Stimulated activated CD8-positive, alpha-beta memory T cell treated with anti-CD3 and anti-CD28 coated beads, Interleukin-15, amount 100 ng/mL, for 24 hours (primary cell): ENCODE measurements around the gene PCSK2.

Experiments
- DNase-seq: peaks from one replicate; pipeline ENCODE4 v3.0.0-alpha.2; 2020; ENCODE audit warnings: low read depth

The PCSK2 gene

DNA sequence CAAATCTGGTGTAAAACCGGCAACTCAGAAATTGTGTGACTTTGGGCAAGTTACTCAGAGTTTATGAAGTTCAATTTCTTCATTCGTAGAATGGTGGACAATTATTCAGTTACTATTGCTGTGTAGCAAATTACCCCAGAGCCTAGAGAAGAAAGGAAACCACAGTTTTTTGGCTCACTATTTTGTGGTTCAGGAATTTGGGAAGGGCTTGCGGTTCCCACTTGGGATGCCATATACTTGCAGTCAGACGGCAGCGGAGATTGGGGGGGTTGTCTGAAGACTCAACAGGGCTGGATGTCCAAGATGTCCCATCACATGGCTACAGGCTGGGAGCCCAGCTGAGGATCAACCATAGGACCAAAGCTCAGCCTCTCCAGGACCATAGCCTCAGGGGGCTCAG lies 108.1 kb downstream of the PCSK2 start:
- no peak for DNase-seq

DNA sequence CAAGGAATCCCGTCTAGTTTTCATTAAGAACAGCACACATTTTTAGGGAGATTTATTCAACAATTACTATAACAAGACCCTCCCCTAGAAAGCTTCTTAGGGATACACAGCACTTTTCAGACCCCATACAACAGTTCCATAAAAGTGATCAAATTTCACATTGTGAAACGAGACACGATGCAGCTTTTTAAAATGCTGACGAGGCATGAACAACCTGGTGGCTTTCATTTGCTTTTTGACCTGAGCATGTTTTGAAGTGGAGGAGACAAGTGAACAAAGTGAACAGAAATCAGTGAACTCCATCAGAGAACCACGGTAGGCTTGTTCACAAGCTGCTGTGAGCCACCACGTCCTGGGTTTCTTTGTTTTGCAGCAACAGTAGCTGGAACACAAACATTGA lies 112.2 kb downstream of the PCSK2 start:
- DNase-seq = no peak

DNA sequence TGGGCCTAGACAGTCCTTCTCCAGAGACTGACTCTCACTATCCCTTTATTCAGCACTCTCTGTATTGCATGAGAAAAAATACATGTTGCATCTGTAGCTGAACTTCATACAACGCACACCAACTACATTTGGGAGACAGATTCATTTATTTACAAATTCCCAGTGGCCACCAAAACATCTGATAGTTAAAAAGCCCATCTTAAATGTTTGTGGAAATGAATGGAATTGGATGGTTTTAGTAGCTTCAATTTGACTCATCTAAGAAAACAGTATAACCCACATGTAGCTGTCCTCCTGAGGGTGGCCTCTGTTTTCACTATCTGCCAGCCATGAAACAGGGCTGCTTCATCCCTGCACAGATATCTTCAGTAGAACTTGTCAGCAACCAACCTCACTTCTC lies 116.3 kb downstream of the PCSK2 start:
- DNase-seq = no peak

DNA sequence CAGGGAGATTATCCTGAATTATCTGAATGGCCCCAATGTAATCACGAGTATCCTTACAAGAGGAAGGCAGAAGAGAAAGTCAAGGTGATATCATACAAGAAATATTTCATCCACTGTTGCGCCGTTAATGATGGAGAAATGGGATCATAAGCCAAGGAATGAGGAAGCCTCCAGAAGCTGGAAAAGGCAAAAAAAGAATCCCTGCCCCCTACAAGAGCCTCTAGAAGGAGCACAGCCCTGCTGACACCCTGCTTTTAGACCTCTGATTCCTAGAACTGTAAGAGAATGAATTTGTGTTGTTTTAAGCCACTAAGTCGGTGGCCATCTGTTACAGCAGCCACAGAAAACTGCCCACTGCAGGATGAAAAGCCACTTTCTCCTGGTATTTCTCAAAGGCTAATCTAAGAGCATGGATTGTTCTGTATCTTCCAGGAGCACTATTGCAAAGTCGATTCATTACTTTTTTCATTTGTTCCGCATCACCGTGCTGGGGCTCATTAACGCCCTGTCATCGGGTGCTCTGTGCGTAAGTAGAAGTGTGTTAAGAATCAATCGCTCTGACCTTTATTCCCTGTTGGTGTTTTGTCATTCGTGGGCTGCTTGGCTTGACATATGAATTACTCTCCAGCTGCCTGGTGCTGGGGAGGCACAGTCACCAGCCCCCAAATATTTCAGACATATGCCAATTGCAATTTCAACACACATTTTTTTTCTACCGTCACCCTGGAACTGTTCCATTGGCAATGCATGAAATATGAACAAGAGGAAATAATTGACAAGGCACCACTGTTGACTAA lies 117.0 kb downstream of the PCSK2 start:
- no peak for DNase-seq

DNA sequence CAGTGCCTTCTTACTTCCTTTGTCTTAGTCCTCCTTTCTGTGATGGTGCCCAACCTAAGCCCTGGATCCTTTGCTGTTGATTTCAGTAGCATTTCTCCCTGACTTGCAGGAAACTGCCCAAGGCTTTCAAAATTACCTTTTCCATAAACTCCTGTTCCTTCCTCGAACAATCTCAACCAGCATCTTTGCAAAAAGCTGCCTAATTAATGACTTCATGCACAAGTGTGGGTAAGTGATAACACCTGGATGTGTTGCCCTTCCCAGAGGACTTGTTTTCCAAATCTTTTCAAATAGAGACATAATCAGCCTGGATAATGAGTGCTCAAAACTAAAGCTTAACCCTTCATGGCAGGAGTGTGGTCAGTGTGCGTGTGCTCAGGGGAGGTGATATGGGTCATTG lies 118.0 kb downstream of the PCSK2 start:
- no peak for DNase-seq

DNA sequence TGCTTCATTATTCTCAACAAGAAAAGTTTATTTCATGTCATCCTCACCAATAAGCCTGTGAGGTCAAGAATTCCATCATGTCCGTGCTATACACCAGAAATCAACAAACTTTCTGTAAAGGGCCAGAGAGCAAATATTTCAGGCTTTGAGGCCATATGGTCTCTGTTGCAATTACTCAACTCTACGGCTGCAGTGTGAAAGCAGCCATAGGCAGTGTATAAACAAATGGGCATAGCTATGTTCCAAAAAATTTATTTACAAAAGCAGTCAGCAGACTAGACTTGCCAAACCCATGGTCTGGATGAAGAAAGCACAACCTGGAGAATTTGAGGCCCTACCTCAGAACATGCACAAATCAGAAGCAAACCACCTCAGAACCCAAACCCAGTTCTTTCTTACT lies 118.5 kb downstream of the PCSK2 start:
- DNase-seq = no peak

DNA sequence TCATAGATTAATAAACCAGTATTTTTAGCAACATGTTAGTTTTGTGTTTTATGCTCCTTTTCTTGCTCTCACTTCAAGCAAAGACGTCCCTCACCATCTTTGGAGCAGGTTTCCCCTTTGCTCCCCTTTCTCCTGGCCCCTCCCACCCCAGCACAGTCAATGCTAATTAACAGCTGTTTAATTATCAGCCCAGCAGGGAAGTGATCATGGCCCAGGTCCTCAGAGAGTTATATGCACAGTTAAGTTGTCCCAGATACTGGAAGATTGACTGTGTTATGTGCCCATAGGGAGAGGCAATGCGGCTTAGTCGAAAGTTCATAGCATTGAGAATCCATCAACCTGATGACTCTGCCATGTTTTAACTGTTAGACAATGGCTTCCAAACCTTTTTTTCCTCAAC lies 123.5 kb downstream of the PCSK2 start:
- DNase-seq = no peak

DNA sequence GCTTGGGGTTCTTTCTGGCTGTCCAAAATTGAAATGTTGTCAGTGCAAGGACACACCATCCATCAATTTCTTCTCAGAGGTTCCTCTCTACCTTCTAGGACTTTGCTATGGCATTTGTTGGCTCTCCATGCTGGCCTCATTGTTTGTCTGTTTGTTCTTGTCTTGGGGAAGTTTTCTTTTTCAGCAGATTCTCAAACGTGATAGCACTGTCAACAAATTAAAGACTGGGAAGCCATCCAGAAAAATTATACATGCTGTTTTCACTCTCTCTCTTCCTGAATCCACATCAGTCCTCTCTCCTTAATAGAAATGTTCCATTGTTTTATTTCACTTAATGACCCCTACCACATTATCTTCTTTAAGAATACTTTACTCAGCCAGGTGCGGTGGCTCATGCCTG lies 130.4 kb downstream of the PCSK2 start:
- DNase-seq = no peak

DNA sequence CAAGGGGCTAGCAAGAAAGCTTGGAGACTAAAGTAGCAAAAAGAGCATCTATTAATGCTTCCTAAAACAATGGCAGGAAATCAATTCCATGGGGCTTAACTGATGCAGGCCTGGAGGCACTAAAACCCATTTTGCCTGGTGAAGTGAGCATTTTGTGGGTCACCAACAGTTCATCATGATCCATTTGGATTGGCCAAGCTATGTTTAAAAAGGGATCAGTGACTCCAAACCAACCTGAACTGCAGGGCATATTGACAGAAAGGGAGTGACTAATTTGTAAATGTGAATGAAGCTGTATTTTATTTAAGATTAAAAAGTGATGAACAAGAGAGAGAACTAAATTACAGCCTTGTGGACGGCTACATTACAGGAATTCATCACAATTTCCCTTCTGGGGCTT lies 132.0 kb downstream of the PCSK2 start:
- DNase-seq = no peak

DNA sequence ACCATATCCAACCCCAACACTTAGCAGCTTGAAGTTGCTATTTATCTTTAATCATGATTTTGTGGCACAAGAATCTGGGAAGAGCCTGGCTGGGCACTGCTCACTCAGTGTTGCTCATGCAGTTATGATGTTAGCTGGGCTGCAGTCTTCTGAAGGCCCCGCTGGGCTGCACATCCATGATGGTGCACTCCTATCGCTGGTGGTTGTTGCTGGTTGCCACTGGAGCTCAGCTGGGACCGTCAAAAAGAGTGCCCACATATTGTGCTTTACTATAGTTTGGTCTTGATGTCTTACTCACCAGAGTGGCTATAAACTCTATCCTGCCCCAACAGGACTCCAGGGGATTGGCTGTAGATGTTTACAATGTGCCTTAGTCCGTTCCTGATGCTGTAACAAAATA lies 137.8 kb downstream of the PCSK2 start:
- no peak for DNase-seq

DNA sequence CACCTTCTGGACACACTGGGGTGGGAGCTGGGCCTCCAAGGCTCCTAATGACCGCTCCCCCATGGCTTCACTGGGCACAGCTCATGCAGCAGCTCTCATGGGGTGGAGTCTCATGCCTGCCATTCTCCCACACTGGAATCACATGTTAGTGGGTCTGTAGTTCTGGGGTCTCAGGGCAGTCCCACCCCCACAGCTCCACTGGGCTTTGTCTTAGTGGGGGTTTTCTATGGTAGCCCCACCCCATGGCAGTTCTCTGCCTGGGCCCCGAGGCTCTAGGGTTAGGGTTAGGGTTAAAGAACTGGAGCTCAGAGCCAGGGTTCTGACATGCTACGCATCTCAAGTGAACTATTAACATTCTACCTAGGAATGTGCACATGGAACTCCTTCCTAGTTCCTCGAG lies 139.0 kb downstream of the PCSK2 start:
- DNase-seq = no peak

DNA sequence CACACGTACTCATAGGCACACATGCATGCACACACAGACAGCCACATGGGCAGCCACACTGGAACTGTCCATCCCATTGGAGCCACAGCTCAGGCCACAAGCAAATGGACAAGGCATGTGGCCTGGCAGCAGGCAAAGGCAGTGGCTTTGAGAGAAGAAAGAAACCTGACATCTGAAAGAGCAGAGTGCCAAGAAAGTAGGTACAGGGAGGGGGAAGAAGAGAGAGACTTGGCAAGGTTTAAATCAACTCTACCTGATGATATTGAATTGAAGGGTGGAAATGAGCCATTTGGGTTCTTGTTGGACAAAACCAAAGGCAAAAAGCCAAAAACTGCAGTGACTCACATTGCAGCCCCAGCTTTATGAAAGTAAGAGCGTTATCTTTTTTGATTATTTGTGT lies 142.7 kb downstream of the PCSK2 start:
- no peak for DNase-seq

DNA sequence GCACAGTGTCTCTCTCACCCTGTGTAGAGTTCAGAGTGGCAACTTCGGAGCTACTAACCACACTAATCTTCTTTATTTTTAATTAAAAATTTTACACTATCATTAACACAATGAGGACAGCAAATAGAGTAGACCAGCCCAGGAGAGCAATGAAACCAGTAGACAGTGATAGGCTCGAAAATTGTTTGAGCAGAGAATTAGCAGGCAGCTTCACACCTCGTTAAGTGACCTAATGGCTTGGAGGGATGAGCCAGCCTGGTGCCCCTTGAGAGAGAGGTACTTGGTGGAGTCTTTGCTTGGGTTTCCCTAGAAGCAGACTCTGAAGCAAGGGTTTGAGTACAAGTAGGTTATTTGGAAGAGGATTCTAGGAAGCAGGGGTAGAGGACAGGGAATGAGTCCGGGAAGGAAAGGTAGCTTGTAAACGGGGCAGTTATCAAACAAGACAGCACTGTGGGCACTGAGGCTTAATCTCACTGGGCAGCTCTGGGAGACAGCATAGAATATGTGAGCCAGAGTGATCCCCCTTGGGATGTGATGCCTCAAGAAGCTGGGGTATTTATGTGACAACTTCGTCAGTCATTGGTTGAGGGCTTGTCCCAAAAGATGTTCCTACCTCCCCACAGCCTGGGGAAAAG lies 146.1 kb downstream of the PCSK2 start:
- no peak for DNase-seq

DNA sequence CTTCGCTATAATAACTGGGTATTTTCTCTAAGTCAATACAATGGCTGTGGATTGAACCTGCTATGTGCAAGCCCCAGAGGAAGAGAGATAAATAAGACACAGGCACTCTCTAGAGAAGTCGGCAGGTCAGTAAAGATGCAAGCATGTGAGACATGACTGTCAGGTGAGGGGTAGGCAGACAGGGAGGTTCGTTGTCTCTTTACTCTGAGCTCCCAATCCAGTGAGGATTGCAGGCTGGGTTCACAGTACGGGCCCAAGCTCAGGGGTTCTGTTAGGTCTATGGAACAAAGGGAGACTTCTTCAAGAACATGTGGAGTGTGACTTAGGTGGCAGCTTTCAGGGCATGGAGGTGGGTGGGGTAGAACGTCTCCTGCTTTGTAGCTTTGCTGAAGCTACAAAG lies 147.2 kb downstream of the PCSK2 start:
- DNase-seq = no peak

DNA sequence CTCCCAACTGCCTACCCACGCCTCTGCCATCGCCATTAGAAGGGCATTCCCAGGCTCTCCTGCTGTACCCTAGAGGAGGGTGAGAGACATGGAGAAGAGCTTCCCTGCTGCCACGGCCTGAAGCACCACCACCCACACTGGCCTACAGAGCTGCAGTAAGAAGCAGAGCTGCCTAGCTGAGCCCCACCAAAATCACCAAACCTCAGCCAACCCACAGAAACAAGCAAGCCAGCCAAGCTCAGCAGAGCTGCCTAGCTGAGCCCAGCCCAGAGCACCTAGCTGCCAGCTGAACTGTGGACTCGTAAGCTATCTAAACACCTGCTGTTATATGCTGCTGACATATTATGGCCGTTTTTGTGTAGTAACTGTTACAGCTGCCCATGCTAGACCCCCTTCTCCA lies 149.2 kb downstream of the PCSK2 start:
- no peak for DNase-seq

DNA sequence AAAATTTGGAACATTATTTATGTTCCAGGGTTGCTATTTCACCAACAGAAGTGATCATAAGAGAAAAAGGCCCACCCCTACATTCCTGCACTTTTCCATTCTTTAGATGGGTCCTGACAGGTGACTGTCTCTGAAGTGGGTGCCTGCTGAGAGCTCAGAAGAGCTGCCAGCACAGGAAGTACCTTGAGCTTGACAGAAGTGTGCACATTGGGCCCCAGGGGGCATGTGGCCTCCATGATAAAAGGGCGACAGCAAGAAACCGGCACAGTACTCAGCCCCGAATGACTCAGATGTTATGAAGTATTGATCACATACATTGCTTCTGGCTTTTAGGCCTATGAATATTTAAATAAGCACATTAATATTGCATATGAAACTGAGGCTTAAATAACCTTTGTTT lies 150.4 kb downstream of the PCSK2 start:
- DNase-seq = no peak

DNA sequence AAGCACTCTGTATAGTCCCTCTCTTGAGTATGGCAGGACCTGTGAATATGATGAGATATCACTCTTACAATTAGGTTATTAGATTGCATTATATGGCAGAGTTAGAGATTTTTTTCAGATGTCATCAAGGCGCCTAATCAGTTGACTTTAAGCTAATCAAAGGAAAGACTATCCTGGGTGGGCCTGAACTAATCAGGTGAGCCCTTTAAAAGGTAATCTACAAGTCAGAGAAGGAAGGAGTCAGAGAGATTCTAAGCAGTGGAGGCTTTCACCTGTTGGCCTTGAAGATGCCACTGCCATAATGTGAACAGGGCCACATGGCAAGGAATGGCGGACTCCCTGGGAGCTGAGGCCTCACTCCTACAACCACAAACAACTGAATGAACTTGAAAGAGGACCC lies 152.8 kb downstream of the PCSK2 start:
- no peak for DNase-seq

DNA sequence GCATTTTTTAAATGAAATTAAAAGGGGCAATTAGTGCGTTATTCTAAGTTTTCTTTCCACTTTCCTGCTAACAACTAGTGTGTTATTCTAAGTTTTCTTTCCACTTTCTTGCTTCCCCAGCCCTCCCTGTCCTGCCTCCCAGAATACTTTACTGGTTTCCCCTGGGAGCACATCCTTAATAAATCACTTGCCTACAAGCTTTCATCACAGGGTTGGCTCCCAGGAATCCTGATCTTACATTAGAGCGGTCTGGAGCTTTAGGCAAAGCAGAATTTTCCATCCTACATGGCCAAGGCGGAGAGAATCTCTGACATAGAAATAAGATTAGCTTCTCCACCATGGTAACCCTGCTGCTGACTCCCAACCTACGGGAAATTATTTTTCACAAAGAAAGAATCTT lies 154.0 kb downstream of the PCSK2 start:
- no peak for DNase-seq

DNA sequence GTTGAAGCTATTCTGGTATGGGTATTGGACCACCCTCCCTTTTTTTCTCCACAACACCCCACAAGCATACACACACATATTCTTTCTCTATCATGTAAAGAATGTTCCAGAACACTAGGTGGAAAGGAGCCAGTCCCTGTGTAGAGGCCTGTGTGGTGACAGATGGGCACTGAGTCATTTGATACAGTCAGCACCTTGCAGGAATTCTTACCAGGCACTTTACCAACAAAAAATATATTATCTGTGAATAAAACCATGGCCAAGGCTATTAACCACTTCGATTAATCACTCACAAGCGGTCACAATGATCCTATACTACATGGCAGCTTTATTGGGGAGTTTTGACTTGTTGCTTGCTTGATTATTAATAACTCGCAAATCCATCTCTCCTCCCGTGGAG lies 154.9 kb downstream of the PCSK2 start:
- DNase-seq = no peak

DNA sequence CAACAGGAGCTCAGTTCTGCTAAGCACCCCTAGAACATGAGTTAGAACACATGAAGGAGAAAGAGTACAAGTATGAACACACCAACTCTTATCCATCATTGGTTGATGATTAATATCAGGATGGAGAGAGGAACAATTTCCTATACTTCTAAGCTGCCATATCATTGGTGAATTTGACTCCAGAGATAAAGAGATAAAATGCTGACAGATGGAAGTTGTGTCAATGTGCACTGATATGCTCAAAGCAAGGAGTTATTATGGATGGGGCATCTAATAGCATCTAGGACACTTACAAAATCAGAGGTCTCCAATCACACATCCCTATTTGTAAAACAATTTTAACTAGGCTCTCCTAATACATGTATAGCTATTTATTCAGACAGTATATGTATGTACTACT lies 159.0 kb downstream of the PCSK2 start:
- DNase-seq = no peak

DNA sequence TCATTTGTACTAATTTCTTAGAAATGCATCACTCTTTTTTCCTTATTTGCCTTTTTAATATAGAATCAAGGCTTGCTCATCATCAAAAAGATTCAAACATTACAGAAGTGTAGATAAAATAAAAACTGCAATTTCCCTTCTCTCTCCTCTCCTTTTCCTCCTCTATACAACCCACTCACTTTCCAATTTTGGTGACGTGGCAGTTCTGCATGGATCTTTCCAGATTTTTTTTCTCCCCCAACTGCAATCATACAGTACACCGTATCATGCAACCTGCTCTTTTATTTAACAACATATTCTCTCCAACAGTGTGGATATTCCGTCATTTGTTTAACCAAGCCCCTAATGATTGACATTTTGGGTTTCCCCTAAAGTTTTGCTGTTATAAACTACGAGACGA lies 163.8 kb downstream of the PCSK2 start:
- DNase-seq = no peak

DNA sequence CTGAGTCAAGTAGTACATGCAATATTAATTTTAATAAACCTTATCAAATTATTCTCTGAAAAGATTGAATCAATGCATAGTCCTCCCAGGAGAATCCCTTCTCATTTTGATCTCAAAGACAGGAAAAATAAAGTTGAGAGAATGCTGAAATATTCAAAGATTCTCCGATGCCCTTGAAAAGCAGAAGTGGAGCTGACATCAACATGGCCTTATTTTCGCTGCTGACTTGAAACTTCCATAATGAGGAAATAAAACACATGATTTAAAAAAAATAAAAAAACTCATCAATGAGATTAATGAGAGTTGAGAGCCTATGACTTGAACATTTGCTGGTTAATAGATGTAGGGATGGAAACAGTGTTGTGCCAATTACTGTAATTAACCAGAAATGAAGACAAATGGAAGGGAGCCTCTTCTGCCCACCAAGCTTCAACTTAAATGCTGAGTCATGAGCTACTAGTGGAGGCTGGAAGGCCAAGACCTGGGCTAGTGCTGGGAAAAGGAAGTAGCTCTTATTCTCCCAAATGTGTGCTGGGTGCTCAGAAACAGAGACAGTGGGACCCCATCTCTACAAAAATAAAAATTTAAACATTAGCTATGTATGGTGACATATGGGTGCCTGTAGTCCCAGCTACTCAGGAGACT lies 164.4 kb downstream of the PCSK2 start:
- no peak for DNase-seq

DNA sequence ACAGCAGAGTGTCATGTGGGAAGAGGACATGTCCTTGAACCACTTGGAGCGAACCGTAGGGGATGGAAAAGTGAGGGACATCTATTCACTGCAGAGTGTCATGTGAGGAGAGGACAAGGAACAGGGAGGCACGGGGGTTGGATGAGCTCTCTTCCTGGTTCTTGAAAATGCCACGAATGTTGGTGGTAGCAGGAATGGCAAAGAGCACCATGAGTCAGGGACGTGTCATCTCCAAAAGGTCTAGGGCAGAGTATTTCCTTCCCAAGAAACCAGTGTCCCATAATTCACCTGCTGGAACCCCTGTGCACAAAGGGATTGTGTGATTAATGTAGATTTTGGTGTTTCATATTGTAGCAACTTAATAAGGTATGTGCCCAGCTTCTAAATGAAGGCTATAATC lies 167.6 kb downstream of the PCSK2 start:
- DNase-seq = no peak

DNA sequence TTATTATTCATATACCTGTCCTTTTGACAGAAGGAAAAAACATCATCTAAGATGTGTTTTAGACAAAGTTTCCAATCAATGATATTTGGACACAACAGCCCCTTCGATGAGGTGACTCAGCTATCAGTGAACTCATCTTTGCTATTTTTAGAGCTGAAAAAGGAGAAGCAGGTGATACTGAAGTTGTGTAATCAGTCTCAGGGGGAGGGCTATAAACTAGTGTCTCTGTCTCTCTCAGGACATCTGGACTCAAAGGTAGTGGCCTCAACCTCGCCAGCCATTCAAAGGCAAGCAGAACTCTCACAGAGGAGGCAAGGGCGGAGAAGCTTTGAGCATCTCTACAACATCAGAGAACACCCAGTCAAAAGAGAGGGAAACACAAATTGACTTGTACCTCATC lies 168.9 kb downstream of the PCSK2 start:
- DNase-seq = no peak
